ENCODE data around the gene CFAP77.

DNA sequence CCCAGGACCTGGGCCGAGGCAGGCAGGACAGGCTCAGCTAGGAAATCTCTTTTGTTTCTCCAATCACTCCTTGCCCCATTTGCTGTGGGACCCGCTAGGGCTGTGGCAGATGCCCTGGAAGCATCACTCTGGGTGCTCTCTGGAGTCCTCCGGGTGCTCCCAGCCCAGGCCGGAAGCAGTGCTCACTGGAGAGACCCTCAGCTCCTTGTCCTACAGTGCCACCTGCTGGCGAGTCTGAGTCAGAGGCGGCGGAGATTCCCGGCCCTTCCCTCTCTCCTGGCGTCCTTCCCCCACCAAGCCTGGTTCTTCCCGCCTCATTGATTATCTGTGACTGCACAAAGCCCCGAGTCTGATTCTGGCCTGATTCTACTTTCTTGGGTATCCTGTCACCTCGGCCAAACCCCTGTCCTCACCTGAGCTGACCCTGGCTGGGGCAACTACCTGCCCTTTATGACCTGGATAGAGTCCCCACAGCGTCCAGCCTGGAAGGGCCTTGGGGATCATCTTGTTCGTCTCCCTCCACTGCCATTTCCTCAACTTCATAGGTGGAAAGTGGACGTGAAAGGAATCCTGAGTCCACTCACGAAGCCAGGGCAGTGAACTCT, 165.1 kb downstream of the CFAP77 start:
- no peak for TF ChIP-seq POLR2A (IDR thresholded peaks at IDR 0.05)
- TF ChIP-seq CTCF (IDR thresholded peaks at IDR 0.05): peak; percentile 41 to 90 (median 79)
